Measurements from ENCODE around the gene RPS28. TPM values are rescaled to one million over a fixed set of nuclear protein-coding genes. Genes with fewer than 3 reads are reported as not detected.
A peak's percentile ranks its signal among the peaks of the same experiment; 100 is the strongest.

RPS28 gene
- total and polyA plus RNA-seq, 4 donors: 247 to 923 (median 352) TPM

GRCh38 chr19:8367327-8368001 is 46.2 kb downstream of the RPS28 start:
- peaks cover 9% of the 10 kb centered on the region for H3K36me3 ChIP-seq (ENCODE audit: control insufficient read depth, insufficient read depth, low read length)
- H3K4me3 ChIP-seq (ENCODE audit: low read depth, low read length): peak overlapping the region; percentile 16
- H3K4me1 ChIP-seq (ENCODE audit: control insufficient read depth, insufficient read depth, low read length): peaks cover 56% of the 10 kb centered on the region
- peak in 4 of 6 donors; percentile 79 to 96 (median 90) for DNase-seq (ENCODE audit: low read depth in 4 of 6, low spot score in 6 of 6)
- no peaks in the 10 kb centered on the region for H3K9me3 ChIP-seq (ENCODE audit: control insufficient read depth, insufficient read depth, low read length)
- H3K27me3 ChIP-seq (ENCODE audit: control insufficient read depth, insufficient read depth, low read length): peaks cover 15% of the 10 kb centered on the region
- H3K27ac ChIP-seq (ENCODE audit: low read depth, low read length): peak overlapping the region; percentile 92
- WGBS (ENCODE audit: insufficient coverage): 18% methylated on average over 19 of the region's 23 CpGs

GRCh38 chr19:8370176-8371010 is 49.1 kb downstream of the RPS28 start:
- Histone ChIP-seq H3K4me1 (ENCODE audit: control insufficient read depth, insufficient read depth, low read length) (peaks cover 33% of the 10 kb centered on the region), H3K9me3 (ENCODE audit: control insufficient read depth, insufficient read depth, low read length) (no peaks in the 10 kb centered on the region), H3K4me3 (ENCODE audit: low read depth, low read length) (no peak overlapping the region), H3K27ac (ENCODE audit: low read depth, low read length) (no peak overlapping the region), H3K36me3 (ENCODE audit: control insufficient read depth, insufficient read depth, low read length) (peaks cover 22% of the 10 kb centered on the region), H3K27me3 (ENCODE audit: control insufficient read depth, insufficient read depth, low read length) (no peaks in the 10 kb centered on the region)
- 92% methylated on average over 12 of the region's 19 CpGs for WGBS (ENCODE audit: insufficient coverage)
- no peak for DNase-seq (ENCODE audit: low read depth in 4 of 6, low spot score in 6 of 6)

- no peaks in the 10 kb centered on the region for H3K9me3 ChIP-seq (ENCODE audit: control insufficient read depth, insufficient read depth, low read length)
- WGBS (ENCODE audit: insufficient coverage): 91% methylated on average over 25 of the region's 28 CpGs
- H3K4me3 ChIP-seq (ENCODE audit: low read depth, low read length): no peak overlapping the region
- no peak for DNase-seq (ENCODE audit: low read depth in 4 of 6, low spot score in 6 of 6)
- H3K27me3 ChIP-seq (ENCODE audit: control insufficient read depth, insufficient read depth, low read length): no peaks in the 10 kb centered on the region
- peaks cover 29% of the 10 kb centered on the region for H3K4me1 ChIP-seq (ENCODE audit: control insufficient read depth, insufficient read depth, low read length)
- peaks cover 29% of the 10 kb centered on the region for H3K36me3 ChIP-seq (ENCODE audit: control insufficient read depth, insufficient read depth, low read length)
- H3K27ac ChIP-seq (ENCODE audit: low read depth, low read length): no peak overlapping the region
These were observed 49.9 kb downstream of the RPS28 start for GRCh38 chr19:8371011-8371804.

Other genes starting within 250 kb of the RPS28 start
- gene FBN3, start 171.9 kb upstream of the RPS28 start, total RNA-seq: 1 to 10 TPM; 7.5 to 9.0 TPM
- gene FBN3, start 171.9 kb upstream of the RPS28 start, polyA plus RNA-seq (ENCODE audit: insufficient read length in 2 of 2): 10 to 100 TPM; 20.0 to 31.7 TPM
- 10 to 100 TPM; 40.8 to 46.1 TPM for gene CERS4, start 112.1 kb upstream of the RPS28 start, total RNA-seq
- 10 to 100 TPM; 50.6 to 62.2 TPM for gene CERS4, start 112.1 kb upstream of the RPS28 start, polyA plus RNA-seq (ENCODE audit: insufficient read length in 2 of 2)
- gene CD320, start 13.1 kb upstream of the RPS28 start, total RNA-seq: 10 to 100 TPM; 15.5 to 33.1 TPM
- gene CD320, start 13.1 kb upstream of the RPS28 start, polyA plus RNA-seq (ENCODE audit: insufficient read length in 2 of 2): 10 to 100 TPM; 68.0 to 69.4 TPM
- gene NDUFA7, start 121 bp upstream of the RPS28 start, total RNA-seq: 10 to 100 TPM; 22.3 to 92.6 TPM
- gene NDUFA7, start 121 bp upstream of the RPS28 start, polyA plus RNA-seq (ENCODE audit: insufficient read length in 2 of 2): 10 to 100 TPM; 56.8 to 59.7 TPM
- gene KANK3, start 21.8 kb downstream of the RPS28 start, total RNA-seq: 10 to 100 TPM in 1 of 2 donors, 1 to 10 TPM in 1; 4.3 to 13.7 TPM
- gene KANK3, start 21.8 kb downstream of the RPS28 start, polyA plus RNA-seq (ENCODE audit: insufficient read length in 2 of 2): 10 to 100 TPM; 11.7 to 14.4 TPM
- 1 to 10 TPM; 2.1 to 3.6 TPM for gene ANGPTL4, start 42.7 kb downstream of the RPS28 start, total RNA-seq
- 10 to 100 TPM in 1 of 2 donors, 1 to 10 TPM in 1; 8.9 to 11.8 TPM for gene ANGPTL4, start 42.7 kb downstream of the RPS28 start, polyA plus RNA-seq (ENCODE audit: insufficient read length in 2 of 2)
- gene RAB11B, start 68.9 kb downstream of the RPS28 start, total RNA-seq: 100 to 1,000 TPM in 1 of 2 donors, 10 to 100 TPM in 1; 34.1 to 172 TPM
- 100 to 1,000 TPM; 307 to 318 TPM for gene RAB11B, start 68.9 kb downstream of the RPS28 start, polyA plus RNA-seq (ENCODE audit: insufficient read length in 2 of 2)
- gene MARCHF2, start 91.8 kb downstream of the RPS28 start, total RNA-seq: 10 to 100 TPM; 44.1 to 54.2 TPM
- 10 to 100 TPM; 60.7 to 61.7 TPM for gene MARCHF2, start 91.8 kb downstream of the RPS28 start, polyA plus RNA-seq (ENCODE audit: insufficient read length in 2 of 2)
- gene HNRNPM, start 123.5 kb downstream of the RPS28 start, total RNA-seq: 10 to 100 TPM; 54.8 to 69.2 TPM
- 100 to 1,000 TPM; 230 to 258 TPM for gene HNRNPM, start 123.5 kb downstream of the RPS28 start, polyA plus RNA-seq (ENCODE audit: insufficient read length in 2 of 2)
- gene PRAM1, start 181.1 kb downstream of the RPS28 start, total RNA-seq: 1 to 10 TPM in 1 of 2 donors, under 1 TPM in 1; 0.94 to 1.6 TPM
- 1 to 10 TPM; 3.5 to 4.0 TPM for gene PRAM1, start 181.1 kb downstream of the RPS28 start, polyA plus RNA-seq (ENCODE audit: insufficient read length in 2 of 2)
- 1 to 10 TPM; 5.4 to 5.6 TPM for gene ZNF414, start 192.7 kb downstream of the RPS28 start, total RNA-seq
- gene ZNF414, start 192.7 kb downstream of the RPS28 start, polyA plus RNA-seq (ENCODE audit: insufficient read length in 2 of 2): 10 to 100 TPM; 36.7 to 51.0 TPM